HG02642 (cell line): ENCODE results near the gene KCNJ15.
"Not testable (repeated sequence)": the region's sequence is repeated elsewhere in the genome, so short reads cannot be mapped to it uniquely, and the experiment has no call there.

ENCODE experiments used
- ATAC-seq: cut with Tn5 transposase; IDR thresholded peaks from one replicate; pipeline ENCODE4 v1.9.1; 2021; ENCODE audit warnings: mild to moderate bottlenecking; ENCODE audit not compliant: unreplicated experiment, poor library complexity

KCNJ15 gene

GRCh38 chr21:38256599-38257302 lies at the start of gene KCNJ15:
Gene KCNJ15, plus strand, starts transcription at chr21:38256991. Its CDS starts 42,271 bp downstream, at chr21:38299262.
- ATAC-seq: no peak

GRCh38 chr21:38208118-38208517 lies 48.7 kb upstream of the KCNJ15 start:
- ATAC-seq: no peak

GRCh38 chr21:38211321-38211720 lies 45.5 kb upstream of the KCNJ15 start:
- no peak for ATAC-seq

- ATAC-seq: no peak
These were observed 44.1 kb upstream of the KCNJ15 start for GRCh38 chr21:38212706-38213105.

- peak; percentile 56 for ATAC-seq
These were observed 37.7 kb upstream of the KCNJ15 start for GRCh38 chr21:38219049-38219628.

- no peak for ATAC-seq
These were observed 36.5 kb upstream of the KCNJ15 start for GRCh38 chr21:38220270-38220737.

GRCh38 chr21:38221594-38221993 lies 35.2 kb upstream of the KCNJ15 start:
- no peak for ATAC-seq

- ATAC-seq: no peak
These were observed 32.8 kb upstream of the KCNJ15 start for GRCh38 chr21:38223893-38224540.

- no peak for ATAC-seq
These were observed 29.4 kb upstream of the KCNJ15 start for GRCh38 chr21:38227401-38227800.

- no peak for ATAC-seq
These were observed 28.7 kb upstream of the KCNJ15 start for GRCh38 chr21:38228115-38228514.

GRCh38 chr21:38228537-38228936 lies 28.3 kb upstream of the KCNJ15 start:
- ATAC-seq: no peak

- ATAC-seq: no peak
These were observed 27.4 kb upstream of the KCNJ15 start for GRCh38 chr21:38229260-38229877.

- no peak for ATAC-seq
These were observed 22.2 kb upstream of the KCNJ15 start for GRCh38 chr21:38234395-38235142.

- ATAC-seq: not testable (repeated sequence)
These were observed 21.5 kb upstream of the KCNJ15 start for GRCh38 chr21:38235251-38235650.

- no peak for ATAC-seq
These were observed 20.6 kb upstream of the KCNJ15 start for GRCh38 chr21:38236232-38236631.

- ATAC-seq: no peak
These were observed 17.1 kb upstream of the KCNJ15 start for GRCh38 chr21:38239672-38240071.

GRCh38 chr21:38240129-38240528 lies 16.7 kb upstream of the KCNJ15 start:
- ATAC-seq: no peak

GRCh38 chr21:38241029-38241740 lies 15.6 kb upstream of the KCNJ15 start:
- ATAC-seq: no peak

GRCh38 chr21:38242061-38242460 lies 14.7 kb upstream of the KCNJ15 start:
- no peak for ATAC-seq
